Measurements from ENCODE around the gene PPP2R3A.

DNA sequence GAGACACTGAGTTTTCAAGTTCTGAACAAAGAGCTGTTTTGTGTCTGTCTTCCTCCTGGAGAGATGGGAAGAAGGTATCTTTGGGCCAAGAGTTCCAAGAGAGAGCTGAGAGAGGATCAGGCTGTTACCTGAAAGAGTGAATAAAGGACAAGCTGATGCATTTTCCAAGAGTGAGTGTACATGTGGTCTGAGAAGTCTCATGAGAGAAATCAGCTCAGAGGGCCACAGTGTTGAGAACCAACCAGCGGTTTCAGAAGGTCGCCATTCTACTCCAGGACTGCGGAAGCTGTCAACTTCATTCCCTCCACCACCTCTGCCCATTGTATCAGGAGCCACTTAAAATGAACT, 42.7 kb upstream of the PPP2R3A start:
- TF ChIP-seq MEIS2 (IDR thresholded peaks at IDR 0.05; ENCODE audit: partially characterized antibody) = no peak
- no peak for TF ChIP-seq RFX5 (IDR thresholded peaks at IDR 0.05; ENCODE audit: low read depth, low read length)
- TF ChIP-seq, protein P1, sequence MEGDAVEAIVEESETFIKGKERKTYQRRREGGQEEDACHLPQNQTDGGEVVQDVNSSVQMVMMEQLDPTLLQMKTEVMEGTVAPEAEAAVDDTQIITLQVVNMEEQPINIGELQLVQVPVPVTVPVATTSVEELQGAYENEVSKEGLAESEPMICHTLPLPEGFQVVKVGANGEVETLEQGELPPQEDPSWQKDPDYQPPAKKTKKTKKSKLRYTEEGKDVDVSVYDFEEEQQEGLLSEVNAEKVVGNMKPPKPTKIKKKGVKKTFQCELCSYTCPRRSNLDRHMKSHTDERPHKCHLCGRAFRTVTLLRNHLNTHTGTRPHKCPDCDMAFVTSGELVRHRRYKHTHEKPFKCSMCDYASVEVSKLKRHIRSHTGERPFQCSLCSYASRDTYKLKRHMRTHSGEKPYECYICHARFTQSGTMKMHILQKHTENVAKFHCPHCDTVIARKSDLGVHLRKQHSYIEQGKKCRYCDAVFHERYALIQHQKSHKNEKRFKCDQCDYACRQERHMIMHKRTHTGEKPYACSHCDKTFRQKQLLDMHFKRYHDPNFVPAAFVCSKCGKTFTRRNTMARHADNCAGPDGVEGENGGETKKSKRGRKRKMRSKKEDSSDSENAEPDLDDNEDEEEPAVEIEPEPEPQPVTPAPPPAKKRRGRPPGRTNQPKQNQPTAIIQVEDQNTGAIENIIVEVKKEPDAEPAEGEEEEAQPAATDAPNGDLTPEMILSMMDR (IDR thresholded peaks at IDR 0.05 in 2 of 3, conservative IDR thresholded peaks at IDR 0.05 in 1 of 3; ENCODE audit: insufficient read depth in 2 of 3, low read depth in 1 of 3, low read length in 3 of 3) = no peak
- no peak for TF ChIP-seq HDGF (IDR thresholded peaks at IDR 0.05)
- no peak for TF ChIP-seq TAF1 (IDR thresholded peaks at IDR 0.05; ENCODE audit: control insufficient read depth, extremely low read depth, insufficient read depth, low read length, severe bottlenecking)
- TF ChIP-seq, protein P2, sequence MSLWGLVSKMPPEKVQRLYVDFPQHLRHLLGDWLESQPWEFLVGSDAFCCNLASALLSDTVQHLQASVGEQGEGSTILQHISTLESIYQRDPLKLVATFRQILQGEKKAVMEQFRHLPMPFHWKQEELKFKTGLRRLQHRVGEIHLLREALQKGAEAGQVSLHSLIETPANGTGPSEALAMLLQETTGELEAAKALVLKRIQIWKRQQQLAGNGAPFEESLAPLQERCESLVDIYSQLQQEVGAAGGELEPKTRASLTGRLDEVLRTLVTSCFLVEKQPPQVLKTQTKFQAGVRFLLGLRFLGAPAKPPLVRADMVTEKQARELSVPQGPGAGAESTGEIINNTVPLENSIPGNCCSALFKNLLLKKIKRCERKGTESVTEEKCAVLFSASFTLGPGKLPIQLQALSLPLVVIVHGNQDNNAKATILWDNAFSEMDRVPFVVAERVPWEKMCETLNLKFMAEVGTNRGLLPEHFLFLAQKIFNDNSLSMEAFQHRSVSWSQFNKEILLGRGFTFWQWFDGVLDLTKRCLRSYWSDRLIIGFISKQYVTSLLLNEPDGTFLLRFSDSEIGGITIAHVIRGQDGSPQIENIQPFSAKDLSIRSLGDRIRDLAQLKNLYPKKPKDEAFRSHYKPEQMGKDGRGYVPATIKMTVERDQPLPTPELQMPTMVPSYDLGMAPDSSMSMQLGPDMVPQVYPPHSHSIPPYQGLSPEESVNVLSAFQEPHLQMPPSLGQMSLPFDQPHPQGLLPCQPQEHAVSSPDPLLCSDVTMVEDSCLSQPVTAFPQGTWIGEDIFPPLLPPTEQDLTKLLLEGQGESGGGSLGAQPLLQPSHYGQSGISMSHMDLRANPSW (CRISPR knock-in tag; IDR thresholded peaks at IDR 0.05) = no peak
- no peak for TF ChIP-seq RBBP5 (IDR thresholded peaks at IDR 0.05; ENCODE audit: borderline replicate concordance, insufficient read depth, low read length, poor library complexity, severe bottlenecking)
- TF ChIP-seq POLR2A (conservative IDR thresholded peaks at IDR 0.05) = no peak
- TF ChIP-seq MAFF (IDR thresholded peaks at IDR 0.05; ENCODE audit: low read length) = no peak
- TF ChIP-seq ZC3H8 (IDR thresholded peaks at IDR 0.05) = no peak
- TF ChIP-seq HDAC2 (IDR thresholded peaks at IDR 0.05) = no peak
- TF ChIP-seq CREB1 (IDR thresholded peaks at IDR 0.05) = no peak
- TF ChIP-seq CREB1 (CRISPR knock-in tag; IDR thresholded peaks at IDR 0.05) = no peak

All from K562 (cell line).